Lung (tissue), 12 donors: ENCODE data around the gene ZBTB49. TPM values are rescaled to one million over a fixed set of nuclear protein-coding genes. Genes with fewer than 3 reads are reported as not detected.
A peak's percentile ranks its signal among the peaks of the same experiment; 100 is the strongest.

Experiments used
- ATAC-seq: fragments of 200-7000 bp; cut with Tn5 transposase; one replicate; pipeline ENCODE4 v1.9.1; 2020; ENCODE audit warnings: moderate number of reproducible peaks; ENCODE audit not compliant: insufficient read depth, low FRiP score
- DNase-seq, 3 donors: peaks; one replicate each; pipeline ENCODE4 v3.0.0-alpha.2; 2013 to 2017
- H3K27ac ChIP-seq, 2 donors: one replicate each; pipeline ENCODE4 v1.5.1; 2013; ENCODE audit warnings: mild to moderate bottlenecking in 2 of 2, moderate library complexity in 2 of 2, control low read depth in 1 of 2, inconsistent platforms in 1 of 2, low read depth in 1 of 2, low read length in 1 of 2
- H3K27me3 ChIP-seq, 3 donors: one replicate each; pipeline ENCODE4 v1.5.1; 2013; ENCODE audit warnings: low read length in 2 of 3; ENCODE audit not compliant: control insufficient read depth in 3 of 3, insufficient read depth in 3 of 3
- H3K36me3 ChIP-seq, 4 donors: one replicate each; pipeline ENCODE4 v1.5.1; 2013; ENCODE audit warnings: low read length in 4 of 4, mild to moderate bottlenecking in 1 of 4, moderate library complexity in 1 of 4; ENCODE audit not compliant: control insufficient read depth in 4 of 4, insufficient read depth in 4 of 4
- H3K4me1 ChIP-seq, 5 donors: one replicate each; pipeline ENCODE4 v1.5.1; 2013; ENCODE audit warnings: low read length in 5 of 5, mild to moderate bottlenecking in 2 of 5, moderate library complexity in 1 of 5; ENCODE audit not compliant: control insufficient read depth in 5 of 5, insufficient read depth in 5 of 5
- H3K4me3 ChIP-seq: one replicate; pipeline ENCODE4 v1.5.1; 2013; ENCODE audit warnings: mild to moderate bottlenecking, control low read depth, moderate library complexity
- H3K9ac ChIP-seq, 2 donors: one replicate each; pipeline ENCODE4 v1.5.1; 2013; ENCODE audit warnings: low read length in 2 of 2, control low read depth in 1 of 2; ENCODE audit not compliant: insufficient read depth in 1 of 2
- H3K9me3 ChIP-seq, 4 donors: one replicate each; pipeline ENCODE4 v1.5.1; 2013; ENCODE audit warnings: low read length in 3 of 4, mild to moderate bottlenecking in 1 of 4, moderate library complexity in 1 of 4; ENCODE audit not compliant: control insufficient read depth in 4 of 4, insufficient read depth in 3 of 4
- CTCF ChIP-seq: IDR thresholded peaks from 2 replicates; pipeline ENCODE4 v1.5.1; 2012; ENCODE audit warnings: mild to moderate bottlenecking; ENCODE audit errors: control extremely low read depth, extremely low read depth
- whole genome bisulfite sequencing, 2 donors: extraction: QIAGEN DNeasy Blood & Tissue Kit; methylation state at CpG; one replicate each; pipeline ENCODE4 v1.1.7; 2013; 5-methylcytosine and 5-hydroxymethylcytosine counted together
- polyA plus RNA-seq, 2 donors: library from polyadenylated mRNA; stranded (reverse); fragments of 200-250 nt; gene quantifications; one replicate each; pipeline ENCODE4 v1.2.1, GENCODE V29; 2013
- total RNA-seq, 2 donors: library from RNA; depleted of rRNA in 1 of 2; stranded (reverse); fragments of >200 nt in 1 of 2; gene quantifications; one replicate each; pipeline ENCODE4 v1.2.1, GENCODE V29; 2014 to 2021
- donor health status: control.
- donor health status: control.
- donor health status: Bipolar disorder and iron deficiency.
- donor health status: healthy.
- donor health status: DM: yes; HTN: yes; CAD: no.

ZBTB49 gene
- total and polyA plus RNA-seq, 4 donors = 1.8 to 9.0 (median 4.1) TPM

DNA sequence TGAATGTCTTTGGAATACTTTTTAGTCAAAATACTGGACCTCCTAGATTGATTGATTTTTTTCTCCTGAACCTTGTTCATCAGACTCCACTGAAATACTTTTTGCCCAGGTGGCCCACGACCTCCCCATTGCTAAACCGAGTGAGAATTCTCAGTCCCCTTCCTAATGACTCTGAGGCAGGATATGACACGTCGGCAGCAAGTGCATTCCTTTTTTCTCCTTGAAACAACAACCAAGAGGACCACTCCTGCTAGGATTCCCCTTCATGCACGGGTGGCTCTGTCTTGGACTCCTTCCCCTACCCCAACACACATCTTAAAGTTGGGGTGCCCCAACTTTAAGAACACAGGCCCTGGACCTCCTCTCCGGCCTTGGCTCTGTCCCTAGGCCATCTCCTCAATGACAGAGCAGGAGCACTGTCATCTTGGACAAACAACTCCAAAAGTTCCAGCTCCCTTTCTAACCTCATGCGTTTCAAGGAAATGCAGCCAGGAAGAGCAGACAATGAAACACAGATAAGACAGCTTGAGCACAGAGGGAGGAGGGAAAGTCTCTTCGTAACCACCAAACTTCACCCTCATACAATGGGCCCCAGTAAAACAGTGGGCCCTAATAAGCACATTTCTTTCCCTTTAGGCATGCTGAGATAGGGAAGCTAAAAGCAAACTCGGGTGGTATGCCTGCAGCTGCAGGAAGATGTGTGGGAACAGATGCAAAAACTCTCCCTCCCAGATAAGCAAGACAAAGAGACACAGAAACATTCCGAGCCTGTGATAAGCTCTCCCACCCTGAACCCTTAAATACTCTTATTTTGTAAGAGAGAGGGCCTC, 33.9 kb downstream of the ZBTB49 start:
- Histone ChIP-seq H3K4me1 (no peaks in the 10 kb centered on the region), H3K36me3 (peaks cover 0 to 21% (median 5%) of the 10 kb centered on the region in 4 donors), H3K27ac (peak overlapping the region in 1 of 2 donors; percentile 61), H3K9ac (no peak overlapping the region), H3K4me3 (no peak overlapping the region), H3K27me3 (no peaks in the 10 kb centered on the region), H3K9me3 (no peaks in the 10 kb centered on the region)
- no peak for TF ChIP-seq CTCF
- ATAC-seq (no peak), DNase-seq (no peak)
- WGBS, 2 donors = 47 to 49% methylated on average over 10 of the region's 10 CpGs

GRCh38 chr4:4325321-4325720, 35.3 kb downstream of the ZBTB49 start:
- WGBS, 2 donors = 90 to 98% methylated on average over 5 of the region's 5 CpGs
- H3K27ac ChIP-seq = no peak overlapping the region
- H3K9ac ChIP-seq = no peak overlapping the region

GRCh38 chr4:4326166-4326565, 36.1 kb downstream of the ZBTB49 start:
- WGBS, 2 donors = 95 to 97% methylated on average over 4 of the region's 4 CpGs
- H3K27me3 ChIP-seq = no peaks in the 10 kb centered on the region
- ATAC-seq (no peak), DNase-seq (no peak)
- H3K4me3 ChIP-seq = no peak overlapping the region
- no peaks in the 10 kb centered on the region for H3K4me1 ChIP-seq
- no peak overlapping the region for H3K27ac ChIP-seq
- no peak for TF ChIP-seq CTCF
- peaks cover 0 to 2% (median 0%) of the 10 kb centered on the region in 4 donors for H3K9me3 ChIP-seq
- H3K9ac ChIP-seq = no peak overlapping the region
- peaks cover 0 to 10% (median 4%) of the 10 kb centered on the region in 4 donors for H3K36me3 ChIP-seq

More at GRCh38 chr4:4325321-4325720, 35.3 kb downstream of the ZBTB49 start:
- TF ChIP-seq CTCF = no peak
- DNase-seq (no peak), ATAC-seq (no peak)
- no peaks in the 10 kb centered on the region for H3K4me1 ChIP-seq
- H3K27me3 ChIP-seq = no peaks in the 10 kb centered on the region
- no peak overlapping the region for H3K4me3 ChIP-seq
- H3K9me3 ChIP-seq = peaks cover 0 to 2% (median 0%) of the 10 kb centered on the region in 4 donors
- H3K36me3 ChIP-seq = peaks cover 0 to 18% (median 5%) of the 10 kb centered on the region in 4 donors
